H9 (cell line): Measurements from ENCODE around the gene CFAP119. TPM values are rescaled to one million over a fixed set of nuclear protein-coding genes. Genes with fewer than 3 reads are reported as not detected.

Source experiments
- DNase-seq: peaks from one replicate; pipeline ENCODE4 v3.0.0-alpha.2; 2017
- H2AFZ ChIP-seq: one replicate; pipeline ENCODE4 v1.6.1; 2013; ENCODE audit warnings: mild to moderate bottlenecking, low read length, control low read depth, moderate library complexity
- H2AK5ac ChIP-seq: 2 replicates; pipeline ENCODE4 v1.6.1; 2013; ENCODE audit warnings: low read length, control low read depth, mixed read lengths; ENCODE audit not compliant: insufficient read length
- H2BK120ac ChIP-seq: one replicate; pipeline ENCODE4 v1.6.1; 2013; ENCODE audit warnings: low read depth, mild to moderate bottlenecking, low read length, control low read depth, inconsistent platforms; ENCODE audit not compliant: poor library complexity, severe bottlenecking
- H2BK12ac ChIP-seq: 2 replicates; pipeline ENCODE4 v1.6.1; 2013; ENCODE audit warnings: low read length, control low read depth, mixed read lengths, low read depth; ENCODE audit not compliant: insufficient read length
- H2BK15ac ChIP-seq: 2 replicates; pipeline ENCODE4 v1.6.1; 2013; ENCODE audit warnings: low read depth, low read length, control low read depth
- H2BK20ac ChIP-seq: one replicate; pipeline ENCODE4 v1.6.1; 2013; ENCODE audit warnings: low read depth, mild to moderate bottlenecking, low read length, control low read depth, inconsistent platforms; ENCODE audit not compliant: poor library complexity, severe bottlenecking
- H2BK5ac ChIP-seq: 2 replicates; pipeline ENCODE4 v1.6.1; 2013; ENCODE audit warnings: low read length, control low read depth, mixed read lengths; ENCODE audit not compliant: insufficient read length
- H3K14ac ChIP-seq: 2 replicates; pipeline ENCODE4 v1.6.1; 2013; ENCODE audit warnings: low read length, control low read depth; ENCODE audit not compliant: insufficient read depth
- H3K18ac ChIP-seq: 2 replicates; pipeline ENCODE4 v1.6.1; 2013; ENCODE audit warnings: low read depth, mild to moderate bottlenecking, mixed read lengths, low read length, control low read depth; ENCODE audit not compliant: insufficient read length
- H3K23ac ChIP-seq: 2 replicates; pipeline ENCODE4 v1.6.1; 2013; ENCODE audit warnings: low read length, control low read depth, mixed read lengths, low read depth; ENCODE audit not compliant: insufficient read length
- H3K23me2 ChIP-seq: 2 replicates; pipeline ENCODE4 v1.6.1; 2013; ENCODE audit warnings: low read depth, mild to moderate bottlenecking, mixed read lengths, low read length, control low read depth; ENCODE audit not compliant: insufficient read length, poor library complexity, severe bottlenecking
- H3K27ac ChIP-seq: 2 replicates; pipeline ENCODE4 v1.5.1; 2013; ENCODE audit warnings: low read length, control low read depth, mixed read lengths, low read depth; ENCODE audit not compliant: insufficient read length
- H3K27me3 ChIP-seq: 2 replicates; pipeline ENCODE4 v1.6.1; 2013; ENCODE audit warnings: low read length, control low read depth, inconsistent platforms; ENCODE audit not compliant: insufficient read depth
- H3K4ac ChIP-seq: 2 replicates; pipeline ENCODE4 v1.6.1; 2013; ENCODE audit warnings: low read depth, mild to moderate bottlenecking, control low read depth, inconsistent platforms, low read length, moderate library complexity
- H3K4me1 ChIP-seq: 2 replicates; pipeline ENCODE4 v1.6.1; 2013; ENCODE audit warnings: low read length, control low read depth, inconsistent platforms; ENCODE audit not compliant: insufficient read depth
- H3K4me2 ChIP-seq: 2 replicates; pipeline ENCODE4 v1.6.1; 2013; ENCODE audit warnings: low read length, control low read depth, mixed read lengths; ENCODE audit not compliant: insufficient read length, insufficient read depth
- H3K56ac ChIP-seq: 2 replicates; pipeline ENCODE4 v1.6.1; 2013; ENCODE audit warnings: low read depth, mild to moderate bottlenecking, mixed read lengths, low read length, control low read depth; ENCODE audit not compliant: insufficient read length
- H3K79me1 ChIP-seq: 2 replicates; pipeline ENCODE4 v1.6.1; 2013; ENCODE audit warnings: low read depth, mild to moderate bottlenecking, moderate library complexity, low read length, control low read depth, inconsistent platforms; ENCODE audit not compliant: insufficient read depth, poor library complexity, severe bottlenecking
- H3K79me2 ChIP-seq: 2 replicates; pipeline ENCODE4 v1.6.1; 2013; ENCODE audit warnings: low read length, control low read depth, inconsistent platforms; ENCODE audit not compliant: insufficient read depth
- H3K9ac ChIP-seq: 2 replicates; pipeline ENCODE4 v1.6.1; 2013; ENCODE audit warnings: low read length, control low read depth, mixed read lengths; ENCODE audit not compliant: insufficient read length; ENCODE audit errors: extremely low read depth
- H3K9me3 ChIP-seq: one replicate; pipeline ENCODE4 v1.6.1; 2013; ENCODE audit warnings: low read depth, low read length, inconsistent platforms; ENCODE audit not compliant: control insufficient read depth
- H3T11ph ChIP-seq: one replicate; pipeline ENCODE4 v1.6.1; 2013; ENCODE audit warnings: mild to moderate bottlenecking, low read length, control low read depth, inconsistent platforms
- H4K20me1 ChIP-seq: one replicate; pipeline ENCODE4 v1.6.1; 2013; ENCODE audit not compliant: control insufficient read depth, insufficient read length, insufficient read depth
- H4K5ac ChIP-seq: 2 replicates; pipeline ENCODE4 v1.6.1; 2013; ENCODE audit warnings: low read depth, mild to moderate bottlenecking, mixed read lengths, low read length, control low read depth; ENCODE audit not compliant: insufficient read length
- H4K8ac ChIP-seq: replicated peaks from 2 replicates; pipeline ENCODE4 v1.6.1; 2013; ENCODE audit warnings: low read length, control low read depth, mixed read lengths, low read depth; ENCODE audit not compliant: insufficient read length
- H4K91ac ChIP-seq: 2 replicates; pipeline ENCODE4 v1.6.1; 2013; ENCODE audit warnings: low read depth, mild to moderate bottlenecking, moderate library complexity, mixed read lengths, low read length, control low read depth; ENCODE audit not compliant: insufficient read length
- H3K27ac Mint-ChIP-seq, 3 experiments: 2 replicates in 2 of 3; 3 replicates in 1 of 3; pipeline ENCODE4 v1.8.0; 2020 to 2021; ENCODE audit warnings: mixed read lengths in 3 of 3, mild to moderate bottlenecking in 1 of 3, moderate library complexity in 1 of 3
- H3K27me3 Mint-ChIP-seq: 2 replicates; pipeline ENCODE4 v1.8.0; 2021; ENCODE audit warnings: low read depth, mild to moderate bottlenecking, moderate library complexity, mixed read lengths
- H3K36me3 Mint-ChIP-seq, 3 experiments: 2 replicates in 2 of 3; 3 replicates in 1 of 3; pipeline ENCODE4 v1.8.0; 2020 to 2021; ENCODE audit warnings: low read depth in 3 of 3, mixed read lengths in 3 of 3; ENCODE audit not compliant: insufficient read depth in 1 of 3
- H3K4me1 Mint-ChIP-seq, 2 experiments: 2 replicates each; pipeline ENCODE4 v1.8.0; 2020; ENCODE audit warnings: mixed read lengths in 2 of 2
- H3K4me3 Mint-ChIP-seq, 2 experiments: 2 replicates in 1 of 2; 3 replicates in 1 of 2; pipeline ENCODE4 v1.8.0; 2020 to 2021; ENCODE audit warnings: mild to moderate bottlenecking in 2 of 2, mixed read lengths in 2 of 2, moderate library complexity in 1 of 2
- H3K9me3 Mint-ChIP-seq, 2 experiments: 2 replicates in 1 of 2; 3 replicates in 1 of 2; pipeline ENCODE4 v1.8.0; 2020; ENCODE audit warnings: mild to moderate bottlenecking in 2 of 2, mixed read lengths in 2 of 2, moderate library complexity in 1 of 2
- WGBS: extraction: QIAGEN DNeasy Blood & Tissue Kit; methylation state at CpG from one replicate; pipeline ENCODE4 v1.1.7; 2013; ENCODE audit warnings: missing lambda C conversion rate, low lambda C conversion rate, mixed read lengths; ENCODE audit not compliant: insufficient read length; ENCODE audit errors: extremely low coverage; 5-methylcytosine and 5-hydroxymethylcytosine counted together
- total RNA-seq: library from RNA; stranded (reverse); gene quantifications from 2 replicates; pipeline ENCODE4 v1.2.1, GENCODE V29; 2021
- TF ChIP-seq, protein P1 (sequence below): fragments of 200-600 bp; sonication (generic); conservative IDR thresholded peaks from 3 replicates; pipeline ENCODE4 v1.8.0; 2021; ENCODE audit warnings: antibody characterized with exemption, mild to moderate bottlenecking

Gene CFAP119
- total RNA-seq, 1 experiment from 2014 or later, result 5.4 TPM

DNA sequence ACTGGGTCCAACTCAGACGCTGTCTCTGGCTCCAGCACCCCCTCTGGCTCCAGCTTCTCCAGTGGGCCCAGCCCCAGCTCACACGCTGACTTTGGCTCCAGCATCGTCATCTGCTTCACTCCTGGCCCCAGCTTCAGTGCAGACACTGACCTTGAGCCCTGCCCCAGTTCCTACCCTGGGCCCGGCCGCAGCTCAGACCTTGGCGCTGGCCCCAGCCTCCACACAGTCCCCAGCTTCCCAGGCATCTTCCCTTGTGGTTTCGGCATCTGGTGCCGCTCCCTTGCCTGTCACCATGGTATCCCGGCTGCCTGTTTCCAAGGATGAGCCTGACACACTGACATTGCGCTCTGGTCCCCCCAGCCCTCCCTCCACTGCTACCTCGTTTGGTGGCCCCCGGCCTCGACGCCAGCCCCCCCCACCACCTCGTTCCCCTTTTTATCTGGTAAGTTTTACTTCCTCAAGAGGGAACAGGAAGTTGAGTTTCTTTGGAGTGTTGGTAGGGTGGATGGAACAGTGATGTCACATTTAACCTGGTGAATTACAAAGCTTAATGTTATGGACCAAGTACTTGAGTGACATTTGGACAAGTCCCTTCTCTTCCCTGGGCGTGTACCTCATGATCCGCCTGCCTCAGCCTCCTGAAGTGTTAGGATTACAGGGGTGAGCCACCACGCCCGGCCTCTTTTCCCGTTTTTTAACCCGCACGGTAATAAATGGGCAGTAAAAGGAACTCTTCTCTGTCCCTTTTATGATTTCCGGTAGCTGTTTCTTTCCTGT, 37.0 kb downstream of the CFAP119 start:
- Mint-ChIP-seq H3K27me3 (no peaks in the 10 kb centered on the region), H3K4me1 (peaks cover 9 to 10% of the 10 kb centered on the region in 2 experiments), H3K27ac (no peak overlapping the region; a peak in 1 of 7 replicates), H3K9me3 (peaks cover 0 to 2% of the 10 kb centered on the region in 2 experiments; a peak in 2 of 5 replicates), H3K4me3 (no peak overlapping the region), H3K36me3 (peaks cover 60 to 89% (median 78%) of the 10 kb centered on the region in 3 experiments)
- no peak for DNase-seq
- no peak overlapping the region for H3K4me2 ChIP-seq
- no peak overlapping the region for H3K4ac ChIP-seq
- TF ChIP-seq, protein P1, sequence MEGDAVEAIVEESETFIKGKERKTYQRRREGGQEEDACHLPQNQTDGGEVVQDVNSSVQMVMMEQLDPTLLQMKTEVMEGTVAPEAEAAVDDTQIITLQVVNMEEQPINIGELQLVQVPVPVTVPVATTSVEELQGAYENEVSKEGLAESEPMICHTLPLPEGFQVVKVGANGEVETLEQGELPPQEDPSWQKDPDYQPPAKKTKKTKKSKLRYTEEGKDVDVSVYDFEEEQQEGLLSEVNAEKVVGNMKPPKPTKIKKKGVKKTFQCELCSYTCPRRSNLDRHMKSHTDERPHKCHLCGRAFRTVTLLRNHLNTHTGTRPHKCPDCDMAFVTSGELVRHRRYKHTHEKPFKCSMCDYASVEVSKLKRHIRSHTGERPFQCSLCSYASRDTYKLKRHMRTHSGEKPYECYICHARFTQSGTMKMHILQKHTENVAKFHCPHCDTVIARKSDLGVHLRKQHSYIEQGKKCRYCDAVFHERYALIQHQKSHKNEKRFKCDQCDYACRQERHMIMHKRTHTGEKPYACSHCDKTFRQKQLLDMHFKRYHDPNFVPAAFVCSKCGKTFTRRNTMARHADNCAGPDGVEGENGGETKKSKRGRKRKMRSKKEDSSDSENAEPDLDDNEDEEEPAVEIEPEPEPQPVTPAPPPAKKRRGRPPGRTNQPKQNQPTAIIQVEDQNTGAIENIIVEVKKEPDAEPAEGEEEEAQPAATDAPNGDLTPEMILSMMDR, result no peak
- H3K56ac ChIP-seq, result no peak overlapping the region
- H3K79me1 ChIP-seq, result no peaks in the 10 kb centered on the region
- no peaks in the 10 kb centered on the region for H3K27me3 ChIP-seq
- no peak overlapping the region for H3K23ac ChIP-seq
- H3T11ph ChIP-seq, result no peak overlapping the region
- no peak overlapping the region for H2BK15ac ChIP-seq
- no CpG with 5 or more reads among the region's 23 CpGs for WGBS
- no peak overlapping the region for H2AFZ ChIP-seq
- no peak overlapping the region for H3K9ac ChIP-seq
- no peak overlapping the region for H2BK120ac ChIP-seq
- no peaks in the 10 kb centered on the region; the same call in 1 of the 2 replicates for H3K79me2 ChIP-seq
- H4K91ac ChIP-seq, result no peak overlapping the region
- H3K9me3 ChIP-seq, result no peaks in the 10 kb centered on the region
- no peak overlapping the region for H3K18ac ChIP-seq
- H2BK5ac ChIP-seq, result no peak overlapping the region
- no peak overlapping the region for H3K27ac ChIP-seq
- H2BK20ac ChIP-seq, result no peak overlapping the region
- no peak overlapping the region for H2AK5ac ChIP-seq
- H3K14ac ChIP-seq, result no peak overlapping the region
- H3K23me2 ChIP-seq, result no peaks in the 10 kb centered on the region
- no peaks in the 10 kb centered on the region for H4K20me1 ChIP-seq
- H2BK12ac ChIP-seq, result no peak overlapping the region
- H4K8ac ChIP-seq, result no peak overlapping the region
- H4K5ac ChIP-seq, result no peak overlapping the region
- peaks cover 2% of the 10 kb centered on the region; the same call in 1 of the 2 replicates for H3K4me1 ChIP-seq
